Lower leg skin (tissue), 3 donors: ENCODE results near the gene MYO7A.

ENCODE experiments used
- POLR2A ChIP-seq, 2 donors: fragments of 450-650 bp; IDR thresholded peaks; one replicate each; pipeline ENCODE4 v1.6.1; 2016 to 2017; ENCODE audit warnings: antibody characterized with exemption in 2 of 2, mild to moderate bottlenecking in 1 of 2, moderate library complexity in 1 of 2
- TF ChIP-seq, protein P1 (sequence below), 3 donors: fragments of 450-650 bp; IDR thresholded peaks; one replicate each; pipeline ENCODE4 v1.5.1; 2016; ENCODE audit warnings: antibody characterized with exemption in 3 of 3, mild to moderate bottlenecking in 3 of 3, moderate library complexity in 2 of 3

- TF ChIP-seq, protein P1, sequence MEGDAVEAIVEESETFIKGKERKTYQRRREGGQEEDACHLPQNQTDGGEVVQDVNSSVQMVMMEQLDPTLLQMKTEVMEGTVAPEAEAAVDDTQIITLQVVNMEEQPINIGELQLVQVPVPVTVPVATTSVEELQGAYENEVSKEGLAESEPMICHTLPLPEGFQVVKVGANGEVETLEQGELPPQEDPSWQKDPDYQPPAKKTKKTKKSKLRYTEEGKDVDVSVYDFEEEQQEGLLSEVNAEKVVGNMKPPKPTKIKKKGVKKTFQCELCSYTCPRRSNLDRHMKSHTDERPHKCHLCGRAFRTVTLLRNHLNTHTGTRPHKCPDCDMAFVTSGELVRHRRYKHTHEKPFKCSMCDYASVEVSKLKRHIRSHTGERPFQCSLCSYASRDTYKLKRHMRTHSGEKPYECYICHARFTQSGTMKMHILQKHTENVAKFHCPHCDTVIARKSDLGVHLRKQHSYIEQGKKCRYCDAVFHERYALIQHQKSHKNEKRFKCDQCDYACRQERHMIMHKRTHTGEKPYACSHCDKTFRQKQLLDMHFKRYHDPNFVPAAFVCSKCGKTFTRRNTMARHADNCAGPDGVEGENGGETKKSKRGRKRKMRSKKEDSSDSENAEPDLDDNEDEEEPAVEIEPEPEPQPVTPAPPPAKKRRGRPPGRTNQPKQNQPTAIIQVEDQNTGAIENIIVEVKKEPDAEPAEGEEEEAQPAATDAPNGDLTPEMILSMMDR (IDR thresholded peaks at IDR 0.05) = no peak
- no peak for TF ChIP-seq POLR2A (IDR thresholded peaks at IDR 0.05)
Measured at GRCh38 chr11:77150836-77151235, 22.8 kb downstream of the MYO7A start.
